Naive thymus-derived CD4-positive, alpha-beta T cell (primary cell): Measurements from ENCODE around the gene SPNS1. TPM values are rescaled to one million over a fixed set of nuclear protein-coding genes. Genes with fewer than 3 reads are reported as not detected.
"Not testable (repeated sequence)": the region's sequence is repeated elsewhere in the genome, so short reads cannot be mapped to it uniquely, and the experiment has no call there.

ENCODE experiments used
- ATAC-seq: fragments of 150-1000 bp; cut with Tn5 transposase; 2 replicates; pipeline ENCODE4 v1.10.0; 2021; ENCODE audit warnings: mild to moderate bottlenecking, moderate library complexity
- CTCF ChIA-PET: fragments of 350-600 bp; sonication (Branson Sonifier 250); formaldehyde crosslinking; loops from one replicate; lab custom pipeline; 2021; ENCODE audit warnings: antibody characterized with exemption; lab: Charles Lee
- POLR2A ChIA-PET: fragments of 350-600 bp; sonication (Branson Sonifier 250); formaldehyde crosslinking; loops from one replicate; lab custom pipeline; 2021; ENCODE audit warnings: antibody characterized with exemption, inconsistent platforms; lab: Charles Lee
- DNase-seq, 9 donors: peaks; one replicate each; pipeline versions ENCODE4 v3.0.0 to v3.0.0-alpha.2; 2020 to 2022; ENCODE audit warnings: mixed read lengths in 1 of 9
- H3K27ac ChIP-seq: one replicate; pipeline ENCODE4 v1.7.0; 2013; ENCODE audit warnings: mild to moderate bottlenecking, low read depth, low read length, moderate library complexity
- H3K27me3 ChIP-seq, 2 donors: one replicate each; pipeline ENCODE4 v1.7.0; 2013; ENCODE audit warnings: low read length in 2 of 2, mild to moderate bottlenecking in 2 of 2, moderate library complexity in 2 of 2; ENCODE audit not compliant: control insufficient read depth in 2 of 2, insufficient read depth in 2 of 2
- H3K36me3 ChIP-seq, 3 experiments: 1 replicate in 2 of 3; 2 replicates in 1 of 3; pipeline ENCODE4 v1.7.0; 2013; ENCODE audit warnings: low read length in 3 of 3, mild to moderate bottlenecking in 3 of 3, moderate library complexity in 1 of 3; ENCODE audit not compliant: insufficient read depth in 3 of 3, control insufficient read depth in 2 of 3
- H3K4me1 ChIP-seq, 2 donors: one replicate each; pipeline ENCODE4 v1.7.0; 2013; ENCODE audit warnings: low read length in 2 of 2, mild to moderate bottlenecking in 2 of 2, moderate library complexity in 1 of 2; ENCODE audit not compliant: control insufficient read depth in 2 of 2, insufficient read depth in 2 of 2
- H3K4me3 ChIP-seq: 2 replicates; pipeline ENCODE4 v1.7.0; 2013; ENCODE audit warnings: mild to moderate bottlenecking, low read length
- H3K9me3 ChIP-seq, 3 experiments: 1 replicate in 2 of 3; 2 replicates in 1 of 3; pipeline ENCODE4 v1.7.0; 2013; ENCODE audit warnings: low read length in 3 of 3; ENCODE audit not compliant: control insufficient read depth in 2 of 3
- H3K27ac Mint-ChIP-seq, 9 donors: one replicate each; pipeline ENCODE4 v1.8.0; 2020 to 2022; ENCODE audit warnings: mixed read lengths in 9 of 9, mild to moderate bottlenecking in 8 of 9, moderate library complexity in 5 of 9, inconsistent platforms in 2 of 9
- H3K27me3 Mint-ChIP-seq, 5 donors: one replicate each; pipeline ENCODE4 v1.8.0; 2021 to 2022; ENCODE audit warnings: mixed read lengths in 5 of 5, mild to moderate bottlenecking in 1 of 5
- H3K36me3 Mint-ChIP-seq, 5 donors: one replicate each; pipeline ENCODE4 v1.8.0; 2020 to 2022; ENCODE audit warnings: mixed read lengths in 5 of 5, mild to moderate bottlenecking in 3 of 5, inconsistent platforms in 1 of 5
- H3K4me1 Mint-ChIP-seq, 7 donors: one replicate each; pipeline ENCODE4 v1.8.0; 2020 to 2022; ENCODE audit warnings: mixed read lengths in 7 of 7, mild to moderate bottlenecking in 3 of 7, inconsistent platforms in 1 of 7
- H3K4me3 Mint-ChIP-seq, 10 donors: one replicate each; pipeline ENCODE4 v1.8.0; 2020 to 2022; ENCODE audit warnings: mild to moderate bottlenecking in 10 of 10, mixed read lengths in 10 of 10, moderate library complexity in 6 of 10, inconsistent platforms in 2 of 10
- H3K9me3 Mint-ChIP-seq, 11 donors: one replicate each; pipeline ENCODE4 v1.8.0; 2020 to 2022; ENCODE audit warnings: mixed read lengths in 11 of 11, mild to moderate bottlenecking in 4 of 11, inconsistent platforms in 1 of 11, moderate library complexity in 1 of 11
- intact Hi-C, 2 donors: fragments of 100-400 bp; cut with micrococcal nuclease; formaldehyde crosslinking; loops; one replicate each; pipeline ENCODE4 v1.15.1; 2023
- polyA plus RNA-seq, 2 donors: library from polyadenylated mRNA; unstranded; fragments of 300-500 nt; fragmentation: Illumina TruSeq; gene quantifications; one replicate each; pipeline ENCODE4 v1.2.3, GENCODE V29; 2021
- total RNA-seq, 6 experiments: library from RNA in 5 of 6; stranded (reverse) in 5 of 6; gene quantifications; 1 replicate in 5 of 6; 2 replicates in 1 of 6; pipeline ENCODE4 v1.2.3 and lab custom pipeline; 2021 to 2026

The SPNS1 gene
- total and polyA plus RNA-seq, 7 experiments from 2014 or later: 22.6 to 47.0 (median 40.4) TPM

- Histone ChIP-seq H3K27me3 (no peaks in the 10 kb centered on the region), H3K9me3 (no peaks in the 10 kb centered on the region), H3K4me1 (no peaks in the 10 kb centered on the region), H3K27ac (no peak overlapping the region), H3K4me3 (no peak overlapping the region), H3K36me3 (peaks cover 4 to 57% (median 11%) of the 10 kb centered on the region in 3 experiments)
- Mint-ChIP-seq H3K27ac (no peak overlapping the region), H3K4me1 (peaks cover 0 to 2% (median 0%) of the 10 kb centered on the region in 7 donors), H3K9me3 (no peaks in the 10 kb centered on the region), H3K36me3 (peaks cover 10 to 37% (median 21%) of the 10 kb centered on the region in 5 donors), H3K27me3 (no peaks in the 10 kb centered on the region), H3K4me3 (no peak overlapping the region)
- ChIA-PET POLR2A (no interaction called here), CTCF (no interaction called here)
- DNase-seq: no peak
- no peak for ATAC-seq
- intact Hi-C loops: no loop called here
Measured at GRCh38 chr16:28964496-28964895, 10.1 kb upstream of the SPNS1 start.

GRCh38 chr16:28967156-28967555 is 7.4 kb upstream of the SPNS1 start:
- Histone ChIP-seq H3K27ac (no peak overlapping the region), H3K4me3 (no peak overlapping the region), H3K27me3 (no peaks in the 10 kb centered on the region), H3K4me1 (no peaks in the 10 kb centered on the region), H3K36me3 (peaks cover 0 to 36% (median 6%) of the 10 kb centered on the region in 3 experiments), H3K9me3 (no peaks in the 10 kb centered on the region)
- intact Hi-C loops: no loop called here
- CTCF ChIA-PET: interaction anchor here (1.8 kb wide), 1 partner anchor 10 kb away, joined by 6 read pairs; no protein-coding TSS in a partner anchor
- DNase-seq (no peak), ATAC-seq (no peak)
- H3K27ac Mint-ChIP-seq: peak overlapping the region in 1 of 9 donors; percentile 43
- H3K4me3 Mint-ChIP-seq: no peak overlapping the region
- no peaks in the 10 kb centered on the region for H3K9me3 Mint-ChIP-seq
- POLR2A ChIA-PET: interaction anchor here (0.6 kb wide), 2 partner anchors 113 to 122 kb away, joined by 3 read pairs; no protein-coding TSS in a partner anchor
- no peaks in the 10 kb centered on the region for H3K4me1 Mint-ChIP-seq
- peaks cover 0 to 22% (median 8%) of the 10 kb centered on the region in 5 donors for H3K36me3 Mint-ChIP-seq
- H3K27me3 Mint-ChIP-seq: no peaks in the 10 kb centered on the region

- H3K4me3 Mint-ChIP-seq, CTCF ChIA-PET, H3K27me3 Mint-ChIP-seq, H3K9me3 Mint-ChIP-seq, H3K9me3 ChIP-seq, ATAC-seq, H3K27ac ChIP-seq, H3K4me1 ChIP-seq, H3K27me3 ChIP-seq, H3K4me3 ChIP-seq, DNase-seq, H3K36me3 Mint-ChIP-seq, intact Hi-C loops: not testable (repeated sequence)
- peaks cover 0 to 16% (median under 1%) of the 10 kb centered on the region in 3 experiments for H3K36me3 ChIP-seq
- H3K27ac Mint-ChIP-seq: peak overlapping the region in 1 of 9 donors; percentile 48
- peaks cover 4 to 12% (median 10%) of the 10 kb centered on the region in 7 donors for H3K4me1 Mint-ChIP-seq
- POLR2A ChIA-PET: interaction anchor here (1.0 to 1.7 kb wide), 3 partner anchors 9 to 18 kb away, joined by 3 to 6 read pairs (median 4); no protein-coding TSS in a partner anchor
Measured at GRCh38 chr16:28969696-28970095, 4.9 kb upstream of the SPNS1 start.

GRCh38 chr16:28974007-28974436 is 556 bp upstream of the SPNS1 start:
- peaks cover 30 to 48% (median 41%) of the 10 kb centered on the region in 7 donors for H3K4me1 Mint-ChIP-seq
- ChIA-PET POLR2A (interaction anchor here (0.6 to 8.9 kb wide), 13 partner anchors 12 to 110 kb away, joined by 3 to 143 read pairs (median 5); partner anchors contain the start of genes LAT, NFATC2IP and SH2B1), CTCF (interaction anchor here (0.6 to 1.8 kb wide), 8 partner anchors 10 to 420 kb away, joined by 3 to 7 read pairs (median 5); partner anchors contain the start of gene SGF29)
- peak overlapping the region; percentile 96 to 99 (median 98) for H3K4me3 Mint-ChIP-seq
- Histone ChIP-seq H3K27me3 (no peaks in the 10 kb centered on the region), H3K9me3 (no peaks in the 10 kb centered on the region), H3K4me1 (peaks cover 5 to 12% of the 10 kb centered on the region in 2 donors), H3K4me3 (peak overlapping the region; percentile 80), H3K27ac (peak overlapping the region; percentile 75), H3K36me3 (peaks cover 0 to 21% (median 0%) of the 10 kb centered on the region in 3 experiments)
- intact Hi-C loops: loop anchor here in 1 of 2 donors (1.0 to 2.0 kb wide), 4 partner anchors 14 to 51 kb away; partner anchors contain the start of gene RABEP2
- H3K36me3 Mint-ChIP-seq: peaks cover 0 to 13% (median 6%) of the 10 kb centered on the region in 5 donors
- H3K27me3 Mint-ChIP-seq: no peaks in the 10 kb centered on the region
- peak in 1 of 9 donors; percentile 42 for DNase-seq
- H3K27ac Mint-ChIP-seq: peak overlapping the region; percentile 91 to 99 (median 96)
- ATAC-seq: peak; percentile 3
- peaks cover 0 to 4% (median 0%) of the 10 kb centered on the region in 11 donors for H3K9me3 Mint-ChIP-seq

- H3K4me1 Mint-ChIP-seq: peaks cover 30 to 48% (median 41%) of the 10 kb centered on the region in 7 donors
- Histone ChIP-seq H3K27ac (peak overlapping the region; percentile 75), H3K9me3 (no peaks in the 10 kb centered on the region), H3K36me3 (peaks cover 0 to 27% (median 0%) of the 10 kb centered on the region in 3 experiments), H3K4me1 (peaks cover 5 to 12% of the 10 kb centered on the region in 2 donors), H3K4me3 (peak overlapping the region; percentile 80), H3K27me3 (no peaks in the 10 kb centered on the region)
- peak overlapping the region; percentile 86 to 96 (median 91) for H3K27ac Mint-ChIP-seq
- peak overlapping the region; percentile 96 to 99 (median 98) for H3K4me3 Mint-ChIP-seq
- ChIA-PET POLR2A (interaction anchor here (1.4 to 8.9 kb wide), 5 partner anchors 11 to 54 kb away, joined by 5 to 143 read pairs (median 8); partner anchors contain the start of genes LAT and NFATC2IP), CTCF (interaction anchor here (1.8 kb wide), 1 partner anchor 9 kb away, joined by 5 read pairs; no protein-coding TSS in a partner anchor)
- ATAC-seq (peak; percentile 3), DNase-seq (no peak)
- intact Hi-C loops: loop anchor here in 1 of 2 donors (2.0 kb wide), 2 partner anchors 50 kb away; partner anchors contain the start of gene RABEP2
- H3K9me3 Mint-ChIP-seq: peaks cover 0 to 4% (median 0%) of the 10 kb centered on the region in 11 donors
- no peaks in the 10 kb centered on the region for H3K27me3 Mint-ChIP-seq
- peaks cover 0 to 13% (median 6%) of the 10 kb centered on the region in 5 donors for H3K36me3 Mint-ChIP-seq
Measured at GRCh38 chr16:28975158-28975599, 601 bp downstream of the SPNS1 start.
